Body of pancreas (tissue), 4 donors: ENCODE measurements around the gene SLC4A3. TPM values are rescaled to one million over a fixed set of nuclear protein-coding genes. Genes with fewer than 3 reads are reported as not detected.

Experiments used
- ATAC-seq: fragments of 150-250 bp; one replicate; pipeline ENCODE4 v1.9.1; 2016
- DNase-seq, 4 donors: peaks; one replicate each; pipeline ENCODE4 v3.0.0-alpha.2; 2019
- H3K27ac ChIP-seq, 4 donors: fragments of 200-600 bp; sonication (generic); 1 replicate in 3 of 4; 2 replicates in 1 of 4; pipeline versions ENCODE4 v1.5.1 to v1.6.1; 2016 to 2019; ENCODE audit warnings: mild to moderate bottlenecking in 1 of 4, mixed read lengths in 1 of 4, moderate library complexity in 1 of 4
- H3K27me3 ChIP-seq, 2 donors: fragments of 200-600 bp; sonication (generic); one replicate each; pipeline ENCODE4 v1.6.0; 2016; ENCODE audit warnings: mild to moderate bottlenecking in 1 of 2
- H3K36me3 ChIP-seq, 2 donors: fragments of 200-600 bp; sonication (generic); replicated peaks in 1 of 2; 2 replicates each; pipeline ENCODE4 v1.5.1; 2016; ENCODE audit warnings: low read depth in 2 of 2; ENCODE audit not compliant: insufficient read depth in 1 of 2
- H3K4me1 ChIP-seq: fragments of 200-600 bp; sonication (generic); one replicate; pipeline ENCODE4 v1.6.0; 2016
- H3K4me3 ChIP-seq, 2 donors: fragments of 200-600 bp; sonication (generic); 1 replicate in 1 of 2; 2 replicates in 1 of 2; pipeline ENCODE4 v1.5.1; 2016 to 2019
- H3K9me3 ChIP-seq, 3 donors: fragments of 200-600 bp; sonication (generic); 1 replicate in 2 of 3; 2 replicates in 1 of 3; pipeline ENCODE4 v1.5.1; 2016
- POLR2A ChIP-seq, 3 donors: fragments of 450-650 bp; IDR thresholded peaks; one replicate each; pipeline ENCODE4 v1.6.1; 2016; ENCODE audit warnings: antibody characterized with exemption in 3 of 3, mild to moderate bottlenecking in 2 of 3
- WGBS, 2 donors: methylation state at CpG; one replicate each; pipeline ENCODE4 v1.1.5; 2017; 5-methylcytosine and 5-hydroxymethylcytosine counted together
- intact Hi-C: fragments of 100-400 bp; cut with DNase I; formaldehyde crosslinking; loops from one replicate; pipeline ENCODE4 v1.15.1; 2023
- total RNA-seq, 2 donors: library from RNA; depleted of rRNA; stranded (reverse); fragments of >200 nt; gene quantifications; one replicate each; pipeline ENCODE4 v1.1.0, GENCODE V29; 2016
- TF ChIP-seq, protein P1 (sequence below), 7 experiments: fragments of 450-650 bp in 4 of 7; fragments of 200-600 bp in 3 of 7; sonication (generic) in 3 of 7; IDR thresholded peaks; one replicate each; pipeline ENCODE4 v1.5.1; 2016 to 2019; ENCODE audit warnings: antibody characterized with exemption in 7 of 7

SLC4A3 gene
- total RNA-seq, 2 donors from 2014 or later, result 2.6 to 10.9 TPM

DNA sequence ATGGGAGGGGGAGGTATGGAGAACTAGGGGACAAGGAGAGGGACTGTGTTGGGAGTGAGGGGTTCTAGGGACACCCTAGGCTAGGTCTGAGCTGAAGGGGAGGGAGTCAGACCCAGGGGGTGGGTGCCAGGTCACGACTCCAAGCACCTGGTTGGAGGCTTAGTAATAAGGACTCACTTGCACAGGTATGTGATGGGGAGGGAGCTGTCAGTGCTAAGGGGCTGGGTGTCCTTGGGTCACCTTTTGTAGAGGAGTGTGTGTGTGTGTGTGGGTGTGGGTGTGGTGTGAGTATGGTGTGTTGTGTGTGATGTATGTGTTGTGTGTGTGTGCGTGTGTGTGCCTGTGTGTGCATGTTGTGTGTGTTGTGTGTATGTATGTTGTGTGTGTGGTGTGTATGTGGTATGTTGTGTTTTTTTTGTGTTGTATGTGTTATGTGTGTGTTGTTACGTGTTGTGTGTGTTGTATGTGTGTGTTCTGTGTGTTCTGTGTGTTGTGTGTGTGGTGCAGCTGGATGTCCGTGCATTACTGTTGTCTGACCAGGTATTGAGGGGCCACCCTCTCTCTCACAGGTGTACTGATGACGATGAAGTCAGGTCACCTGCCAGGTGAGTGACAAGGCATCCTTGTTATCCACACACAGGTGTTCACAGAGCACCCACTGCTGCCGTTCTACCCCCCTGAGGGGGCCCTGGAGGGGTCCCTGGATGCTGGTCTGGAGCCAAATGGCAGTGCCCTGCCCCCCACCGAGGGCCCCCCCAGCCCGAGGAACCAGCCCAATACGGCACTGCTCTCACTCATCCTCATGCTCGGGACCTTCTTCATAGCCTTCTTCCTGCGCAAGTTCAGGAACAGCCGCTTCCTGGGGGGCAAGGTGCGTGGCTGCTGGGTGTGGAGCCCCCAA, 9.8 kb downstream of the SLC4A3 start:
- no peaks in the 10 kb centered on the region for H3K36me3 ChIP-seq
- 65 to 75% methylated on average over 10 to 13 of the region's 13 CpGs for WGBS, 2 donors
- DNase-seq (no peak), ATAC-seq (no peak)
- no peaks in the 10 kb centered on the region for H3K9me3 ChIP-seq
- H3K4me3 ChIP-seq, result no peak overlapping the region
- no peak overlapping the region for H3K27ac ChIP-seq
- H3K27me3 ChIP-seq, result no peaks in the 10 kb centered on the region
- TF ChIP-seq POLR2A (IDR thresholded peaks at IDR 0.05), result no peak
- TF ChIP-seq, protein P1, sequence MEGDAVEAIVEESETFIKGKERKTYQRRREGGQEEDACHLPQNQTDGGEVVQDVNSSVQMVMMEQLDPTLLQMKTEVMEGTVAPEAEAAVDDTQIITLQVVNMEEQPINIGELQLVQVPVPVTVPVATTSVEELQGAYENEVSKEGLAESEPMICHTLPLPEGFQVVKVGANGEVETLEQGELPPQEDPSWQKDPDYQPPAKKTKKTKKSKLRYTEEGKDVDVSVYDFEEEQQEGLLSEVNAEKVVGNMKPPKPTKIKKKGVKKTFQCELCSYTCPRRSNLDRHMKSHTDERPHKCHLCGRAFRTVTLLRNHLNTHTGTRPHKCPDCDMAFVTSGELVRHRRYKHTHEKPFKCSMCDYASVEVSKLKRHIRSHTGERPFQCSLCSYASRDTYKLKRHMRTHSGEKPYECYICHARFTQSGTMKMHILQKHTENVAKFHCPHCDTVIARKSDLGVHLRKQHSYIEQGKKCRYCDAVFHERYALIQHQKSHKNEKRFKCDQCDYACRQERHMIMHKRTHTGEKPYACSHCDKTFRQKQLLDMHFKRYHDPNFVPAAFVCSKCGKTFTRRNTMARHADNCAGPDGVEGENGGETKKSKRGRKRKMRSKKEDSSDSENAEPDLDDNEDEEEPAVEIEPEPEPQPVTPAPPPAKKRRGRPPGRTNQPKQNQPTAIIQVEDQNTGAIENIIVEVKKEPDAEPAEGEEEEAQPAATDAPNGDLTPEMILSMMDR (IDR thresholded peaks at IDR 0.05), result no peak
- intact Hi-C loops, result loop anchor here (5.0 kb wide), 1 partner anchor 100 kb away; no protein-coding TSS in a partner anchor
- H3K4me1 ChIP-seq, result no peaks in the 10 kb centered on the region

DNA sequence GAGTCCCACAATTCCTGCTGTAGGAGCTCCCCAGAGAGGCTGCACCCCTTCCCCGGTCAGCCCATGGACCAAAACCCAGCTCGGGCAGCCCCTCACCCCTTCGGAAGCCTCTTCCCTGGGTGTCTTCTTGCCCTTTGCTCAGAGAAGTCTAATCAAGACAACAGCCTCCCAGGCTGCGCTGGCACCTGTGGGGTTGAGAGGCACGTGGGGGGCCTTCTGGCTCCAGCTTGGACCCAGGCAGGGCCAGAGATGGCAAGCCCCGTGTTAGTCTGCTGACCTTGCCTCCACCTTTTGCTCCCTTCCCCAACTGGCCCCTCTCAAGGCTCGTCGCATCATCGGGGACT, 10.4 kb downstream of the SLC4A3 start:
- Histone ChIP-seq H3K9me3 (no peaks in the 10 kb centered on the region), H3K4me3 (no peak overlapping the region), H3K27ac (no peak overlapping the region), H3K27me3 (no peaks in the 10 kb centered on the region), H3K36me3 (no peaks in the 10 kb centered on the region), H3K4me1 (peaks cover 3% of the 10 kb centered on the region)
- DNase-seq (no peak), ATAC-seq (no peak)
- 80 to 86% methylated on average over 3 to 9 of the region's 9 CpGs for WGBS, 2 donors
- intact Hi-C loops, result loop anchor here (5.0 kb wide), 1 partner anchor 101 kb away; no protein-coding TSS in a partner anchor
- TF ChIP-seq, protein P1 (IDR thresholded peaks at IDR 0.05), result no peak
- no peak for TF ChIP-seq POLR2A (IDR thresholded peaks at IDR 0.05)

DNA sequence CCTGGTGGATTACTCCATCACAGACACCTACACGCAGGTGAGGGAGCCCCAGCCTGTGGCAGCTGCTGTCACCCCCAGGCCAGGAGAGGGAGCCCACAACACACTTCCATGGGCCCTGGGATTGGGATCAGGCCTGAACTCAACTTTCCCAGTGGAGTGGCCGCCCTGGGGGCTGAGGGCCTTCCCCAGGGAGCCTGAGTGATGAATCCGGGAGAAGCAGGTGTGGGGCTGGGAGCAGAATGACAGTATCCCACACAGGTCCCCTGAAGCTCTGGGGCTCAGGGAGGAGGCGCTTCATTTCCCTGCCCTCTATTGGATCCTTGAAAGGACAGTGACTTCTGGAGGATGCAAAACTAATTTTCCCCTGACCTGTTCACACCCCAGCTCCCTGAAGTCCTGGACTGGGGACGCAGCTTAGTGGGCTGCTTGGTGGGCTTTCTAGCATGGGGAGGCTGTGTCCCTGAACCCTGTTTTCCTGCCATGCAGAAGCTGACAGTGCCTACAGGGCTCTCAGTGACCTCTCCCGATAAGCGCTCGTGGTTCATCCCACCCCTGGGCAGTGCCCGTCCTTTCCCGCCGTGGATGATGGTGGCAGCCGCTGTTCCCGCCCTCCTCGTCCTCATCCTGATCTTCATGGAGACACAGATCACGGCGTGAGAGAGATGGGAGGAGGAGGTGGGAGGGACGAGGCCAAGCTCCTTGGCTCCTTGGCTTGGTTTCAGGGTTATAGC, 11.0 kb downstream of the SLC4A3 start:
- Histone ChIP-seq H3K36me3 (no peaks in the 10 kb centered on the region), H3K27me3 (no peaks in the 10 kb centered on the region), H3K9me3 (no peaks in the 10 kb centered on the region), H3K4me1 (peaks cover 5% of the 10 kb centered on the region), H3K4me3 (no peak overlapping the region), H3K27ac (no peak overlapping the region)
- 83 to 86% methylated on average over 14 to 16 of the region's 17 CpGs for WGBS, 2 donors
- TF ChIP-seq, protein P1 (IDR thresholded peaks at IDR 0.05), result no peak
- TF ChIP-seq POLR2A (IDR thresholded peaks at IDR 0.05), result no peak
- ATAC-seq, result no peak
- DNase-seq, result no peak
- intact Hi-C loops, result loop anchor here (5.0 kb wide), 1 partner anchor 101 kb away; no protein-coding TSS in a partner anchor

DNA sequence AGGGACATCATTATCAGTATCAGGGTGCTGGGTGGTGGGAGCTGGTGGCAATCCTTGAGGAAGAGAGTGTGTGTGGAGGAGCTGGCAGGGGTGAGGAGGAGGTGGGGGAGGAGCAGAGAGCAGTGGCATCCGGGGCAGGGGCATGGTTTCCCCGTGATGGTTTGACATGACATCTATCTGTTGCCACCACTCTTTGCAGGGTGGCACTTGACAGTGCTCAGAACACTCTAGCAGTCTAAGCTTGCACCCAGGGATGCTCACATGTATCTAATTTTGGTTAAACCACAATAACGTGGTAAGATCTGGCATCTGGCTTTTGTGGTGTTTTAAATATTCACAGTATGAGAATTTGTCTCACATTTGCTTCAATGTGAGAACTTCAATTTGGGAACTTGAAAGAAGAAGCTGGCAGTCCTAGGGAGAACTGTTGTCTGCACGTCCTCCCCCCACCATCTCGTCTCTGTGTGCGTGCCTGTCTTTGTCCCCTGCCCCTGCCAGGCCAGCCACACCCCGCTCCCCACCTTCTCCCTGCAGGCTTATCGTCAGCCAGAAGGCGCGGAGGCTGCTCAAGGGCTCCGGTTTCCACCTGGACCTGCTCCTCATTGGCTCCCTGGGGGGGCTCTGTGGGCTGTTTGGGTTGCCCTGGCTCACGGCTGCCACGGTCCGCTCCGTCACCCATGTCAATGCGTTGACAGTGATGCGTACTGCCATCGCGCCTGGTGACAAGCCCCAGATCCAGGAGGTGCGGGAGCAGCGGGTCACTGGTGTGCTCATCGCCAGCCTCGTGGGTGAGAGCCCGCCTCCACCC, 11.7 kb downstream of the SLC4A3 start:
- no peak for DNase-seq

More for the DNA sequence above, 11.7 kb downstream of the SLC4A3 start:
- no peaks in the 10 kb centered on the region for H3K27me3 ChIP-seq
- WGBS, 2 donors, result 77 to 83% methylated on average over 13 to 24 of the region's 24 CpGs
- H3K4me3 ChIP-seq, result no peak overlapping the region
- ATAC-seq, result no peak
- no peaks in the 10 kb centered on the region for H3K36me3 ChIP-seq
- H3K9me3 ChIP-seq, result no peaks in the 10 kb centered on the region
- no peak for TF ChIP-seq POLR2A (IDR thresholded peaks at IDR 0.05)
- intact Hi-C loops, result loop anchor here (5.0 kb wide), 1 partner anchor 102 kb away; no protein-coding TSS in a partner anchor
- peaks cover 5% of the 10 kb centered on the region for H3K4me1 ChIP-seq
- no peak overlapping the region for H3K27ac ChIP-seq
